ENCODE results near the gene GP1BA.

Gene GP1BA

DNA sequence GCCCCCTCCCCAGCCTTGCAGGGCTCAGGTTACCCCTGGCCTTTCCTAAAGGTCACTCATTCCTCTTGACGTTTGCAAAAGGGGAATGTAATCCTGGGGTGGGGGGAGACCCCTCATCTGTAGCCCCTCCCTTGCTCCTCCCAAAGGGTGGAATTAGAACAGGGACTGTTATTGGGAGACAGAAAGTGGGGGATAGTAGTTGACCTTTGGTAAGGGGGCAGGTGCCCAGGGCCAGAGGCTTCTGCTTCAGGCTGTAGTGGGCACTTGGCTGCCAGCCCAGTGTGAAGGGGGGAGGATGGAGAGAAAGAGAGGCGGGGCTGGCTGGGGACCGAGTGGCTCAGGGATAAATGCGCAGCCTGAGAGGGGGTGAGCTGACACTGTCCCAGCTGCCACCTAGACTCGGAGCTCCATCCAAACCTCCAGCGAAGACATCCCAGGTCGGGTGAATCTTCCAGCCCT is 18.7 kb downstream of the GP1BA start, which contains the start of gene ENO3:
Gene ENO3, plus strand, starts transcription at position 374 of the 459 bp plus-strand sequence. CDS start 711 bp downstream, outside the sequence.
- DNase-seq (ENCODE audit: low read depth), result no peak

GRCh38 chr17:4951486-4951885 is 19.4 kb downstream of the GP1BA start:
- no peak for DNase-seq (ENCODE audit: low read depth)

DNA sequence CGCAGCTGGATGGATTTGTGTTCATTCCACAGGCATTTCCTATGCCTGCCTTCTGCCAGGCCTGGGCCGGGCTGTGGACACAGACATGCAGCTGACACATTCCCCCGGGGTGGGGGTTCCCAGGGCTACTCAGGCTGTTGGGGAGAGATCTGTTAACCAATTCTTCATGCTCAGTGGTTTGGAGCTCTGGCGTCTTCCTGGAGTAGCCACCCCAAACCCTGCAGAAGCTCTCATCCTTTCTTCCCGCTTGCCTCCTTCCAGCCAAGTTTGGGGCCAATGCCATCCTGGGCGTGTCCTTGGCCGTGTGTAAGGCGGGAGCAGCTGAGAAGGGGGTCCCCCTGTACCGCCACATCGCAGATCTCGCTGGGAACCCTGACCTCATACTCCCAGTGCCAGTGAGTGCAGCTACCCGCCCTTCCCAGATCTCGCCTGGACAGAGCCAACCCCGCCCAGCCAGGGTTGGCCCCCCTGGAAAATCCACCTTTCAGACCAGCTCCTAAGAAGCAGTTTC is 21.4 kb downstream of the GP1BA start:
- DNase-seq (ENCODE audit: low read depth), result peak; percentile 60

DNA sequence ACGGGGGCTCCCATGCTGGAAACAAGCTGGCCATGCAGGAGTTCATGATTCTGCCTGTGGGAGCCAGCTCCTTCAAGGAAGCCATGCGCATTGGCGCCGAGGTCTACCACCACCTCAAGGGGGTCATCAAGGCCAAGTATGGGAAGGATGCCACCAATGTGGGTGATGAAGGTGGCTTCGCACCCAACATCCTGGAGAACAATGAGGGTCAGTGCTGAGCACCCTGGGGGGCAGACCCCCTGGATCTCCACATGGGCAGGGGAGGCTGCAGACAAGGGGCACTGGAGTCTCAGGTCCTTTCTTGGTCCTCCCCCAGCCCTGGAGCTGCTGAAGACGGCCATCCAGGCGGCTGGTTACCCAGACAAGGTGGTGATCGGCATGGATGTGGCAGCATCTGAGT is 23.0 kb downstream of the GP1BA start:
- no peak for DNase-seq (ENCODE audit: low read depth)

DNA sequence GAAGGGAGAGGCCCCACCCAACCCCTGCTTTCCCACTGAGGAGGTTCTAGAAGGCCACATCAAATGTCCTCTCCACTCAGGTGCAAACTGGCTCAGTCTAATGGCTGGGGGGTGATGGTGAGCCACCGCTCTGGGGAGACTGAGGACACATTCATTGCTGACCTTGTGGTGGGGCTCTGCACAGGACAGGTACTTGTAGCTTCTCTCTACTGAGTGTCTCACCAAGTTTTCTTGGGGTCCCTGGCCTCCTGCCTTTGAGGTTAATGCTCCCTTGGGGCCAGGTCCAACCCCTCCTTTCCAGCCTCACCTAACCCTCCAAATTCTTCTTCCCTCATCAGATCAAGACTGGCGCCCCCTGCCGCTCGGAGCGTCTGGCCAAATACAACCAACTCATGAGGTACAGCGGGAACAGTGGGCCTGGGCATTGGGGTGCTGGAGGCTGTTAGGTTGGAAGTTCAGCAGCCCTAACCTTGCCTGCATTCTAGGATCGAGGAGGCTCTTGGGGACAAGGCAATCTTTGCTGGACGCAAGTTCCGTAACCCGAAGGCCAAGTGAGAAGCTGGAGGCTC is 24.5 kb downstream of the GP1BA start:
- no peak for DNase-seq (ENCODE audit: low read depth)

DNA sequence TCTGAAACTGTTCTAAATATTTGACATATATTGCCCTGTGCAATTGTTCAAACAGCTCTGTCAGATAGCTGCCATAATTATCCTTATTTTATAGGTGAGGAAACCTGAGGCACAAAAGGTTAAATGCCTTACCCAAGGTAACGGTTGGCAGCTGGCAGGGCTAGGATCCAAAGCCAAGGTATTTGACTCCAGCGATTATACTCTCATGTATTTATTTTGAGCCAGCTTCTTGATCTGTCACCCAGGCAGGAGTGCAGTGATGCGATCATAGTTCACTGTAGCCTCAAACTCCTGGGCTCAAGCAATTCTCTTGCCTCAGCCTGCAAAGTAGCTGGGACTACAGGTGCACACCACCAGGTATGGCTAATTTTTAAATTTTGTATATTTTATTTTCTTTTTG is 26.0 kb downstream of the GP1BA start:
- no peak for DNase-seq (ENCODE audit: low read depth)

- DNase-seq (ENCODE audit: low read depth), result no peak
Measured at GRCh38 chr17:4959261-4959965, 27.3 kb downstream of the GP1BA start.

GRCh38 chr17:4960279-4960922 is 28.3 kb downstream of the GP1BA start:
- DNase-seq (ENCODE audit: low read depth), result no peak

- DNase-seq (ENCODE audit: low read depth), result no peak
Measured at GRCh38 chr17:4965311-4965986, 33.4 kb downstream of the GP1BA start.

DNA sequence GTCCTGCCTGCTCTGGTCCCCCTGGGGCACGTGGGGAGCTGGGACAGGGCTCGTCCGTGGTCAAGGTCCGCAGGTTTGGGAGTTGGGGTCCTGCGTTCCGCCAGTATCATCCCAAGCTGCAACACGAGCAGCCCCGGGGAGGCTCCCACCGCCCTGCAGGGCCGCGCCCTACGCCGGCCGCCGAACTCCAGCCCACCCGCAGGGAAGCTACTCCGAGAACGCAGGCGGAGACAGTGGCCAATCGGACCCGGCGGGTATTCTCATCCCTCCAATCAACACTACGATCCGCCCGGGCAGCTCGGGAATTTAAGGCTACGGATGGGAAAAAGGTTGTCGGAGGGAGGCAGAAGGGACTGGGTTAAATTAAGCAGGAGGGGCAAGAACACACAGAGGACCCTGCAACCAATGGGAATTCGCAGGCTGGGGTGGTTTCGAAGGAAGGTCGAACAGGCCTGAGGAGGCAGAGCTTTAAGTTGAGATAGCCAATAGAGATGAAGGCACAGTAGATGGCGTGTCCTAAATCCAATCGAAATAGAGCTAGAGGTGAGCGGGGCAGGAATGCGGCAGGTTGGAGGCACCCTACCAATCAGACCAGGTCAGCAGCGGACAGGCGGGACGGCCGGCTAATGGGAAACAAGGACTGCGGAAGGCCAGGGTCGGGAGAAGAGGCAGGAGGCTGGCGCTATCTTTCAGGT is 34.9 kb downstream of the GP1BA start:
- DNase-seq (ENCODE audit: low read depth), result peak; percentile 100

DNA sequence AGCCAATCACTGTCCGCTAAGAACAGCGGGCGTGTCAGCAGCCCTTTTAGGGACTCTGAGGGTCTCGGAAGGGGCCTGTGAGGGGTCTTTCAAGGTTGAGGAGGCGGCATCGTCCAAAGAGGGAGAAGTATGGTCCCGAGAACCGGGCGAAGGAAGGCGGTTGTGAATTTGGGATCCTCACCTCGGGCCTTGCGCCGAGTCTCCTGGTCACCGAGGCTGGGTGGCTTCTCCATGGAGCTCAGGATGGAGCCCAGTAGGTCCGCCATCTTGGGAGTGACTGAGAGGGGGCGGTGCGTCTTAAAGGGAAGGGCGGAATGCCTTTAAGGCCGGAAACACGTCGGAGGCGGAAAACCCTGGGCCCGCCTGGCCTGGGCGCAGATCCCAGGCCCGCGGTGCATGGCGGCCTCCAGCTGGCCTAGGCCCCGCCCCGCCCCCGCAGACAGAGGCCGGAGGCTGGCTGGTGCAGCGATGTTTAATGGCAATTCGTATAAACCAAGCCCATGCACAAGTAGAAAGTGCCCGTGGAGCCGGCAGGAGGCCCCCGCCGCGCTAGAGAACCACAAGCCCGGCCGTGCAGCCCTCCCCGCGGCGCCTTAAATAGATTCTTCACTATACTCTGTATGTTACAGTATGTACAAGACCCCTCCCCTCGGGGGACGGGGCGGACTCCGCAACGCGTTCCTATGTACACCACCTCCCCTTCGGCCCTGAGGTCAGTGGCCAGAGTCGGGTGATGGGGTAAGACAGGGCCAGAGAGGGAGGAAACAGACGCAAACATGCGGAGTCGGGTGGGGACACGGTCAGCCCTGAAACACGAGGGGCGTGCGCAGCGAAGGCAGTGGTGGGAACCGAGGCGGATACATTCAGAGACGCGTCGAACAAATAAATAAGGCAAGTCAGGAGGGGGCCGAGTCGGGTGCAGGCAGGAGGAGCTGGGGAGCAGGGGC is 35.7 kb downstream of the GP1BA start, which contains the start of gene SPAG7:
Gene SPAG7, minus strand, starts transcription at position 279 of the 947 bp plus-strand sequence. Its CDS starts 13 bp downstream, at position 266.
- DNase-seq (ENCODE audit: low read depth), result peak; percentile 97

- no peak for DNase-seq (ENCODE audit: low read depth)
Measured at GRCh38 chr17:4968486-4969046, 36.5 kb downstream of the GP1BA start.

DNA sequence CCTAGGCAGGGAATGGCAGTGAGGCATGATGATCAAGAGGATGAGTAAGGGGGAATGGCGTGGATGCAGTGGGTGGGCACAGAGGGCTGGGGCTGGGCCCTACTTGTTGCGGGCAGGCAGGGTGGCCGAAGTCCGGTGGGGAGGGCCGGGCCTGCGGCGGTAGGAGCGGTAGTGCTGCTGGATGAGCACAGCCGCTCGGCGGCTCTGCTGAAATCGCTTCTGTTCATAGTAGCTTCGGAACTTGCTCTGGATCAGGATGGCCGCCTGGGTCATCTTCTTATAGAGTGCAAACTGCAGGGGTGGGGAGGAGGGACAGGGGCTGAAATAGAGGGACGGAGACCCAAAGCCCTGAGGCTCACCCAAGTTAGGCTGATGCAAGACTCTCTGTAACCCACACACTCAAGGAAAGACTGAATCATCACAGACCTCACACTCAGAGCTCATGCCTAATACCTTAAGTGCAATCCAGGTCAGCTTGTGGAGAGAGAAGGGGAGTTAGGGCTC is 37.0 kb downstream of the GP1BA start:
- peak; percentile 95 for DNase-seq (ENCODE audit: low read depth)

- DNase-seq (ENCODE audit: low read depth), result peak; percentile 32
Measured at GRCh38 chr17:4969551-4970173, 37.6 kb downstream of the GP1BA start.

DNA sequence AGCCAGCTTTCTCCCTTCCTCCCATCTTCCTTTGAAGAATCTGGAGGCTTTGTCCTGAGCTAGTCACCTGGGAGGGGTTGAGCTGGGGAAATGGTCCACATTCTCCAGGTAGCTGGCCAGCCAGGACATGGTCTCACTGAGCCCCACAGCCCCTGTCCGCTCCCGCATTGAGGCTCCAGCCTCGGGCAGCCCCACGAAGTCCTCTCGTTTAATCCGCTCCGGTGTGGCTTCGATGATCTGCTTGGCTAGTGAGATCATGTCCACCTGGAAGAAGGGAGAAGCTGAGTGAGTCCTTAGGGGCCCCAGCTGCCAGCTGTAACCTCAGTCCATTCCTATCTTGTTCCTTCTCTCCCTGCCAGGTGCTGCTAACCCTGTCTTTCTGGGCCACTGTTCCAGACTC is 38.2 kb downstream of the GP1BA start:
- no peak for DNase-seq (ENCODE audit: low read depth)

- DNase-seq (ENCODE audit: low read depth), result no peak
Measured at GRCh38 chr17:4971826-4972225, 39.7 kb downstream of the GP1BA start.

DNA sequence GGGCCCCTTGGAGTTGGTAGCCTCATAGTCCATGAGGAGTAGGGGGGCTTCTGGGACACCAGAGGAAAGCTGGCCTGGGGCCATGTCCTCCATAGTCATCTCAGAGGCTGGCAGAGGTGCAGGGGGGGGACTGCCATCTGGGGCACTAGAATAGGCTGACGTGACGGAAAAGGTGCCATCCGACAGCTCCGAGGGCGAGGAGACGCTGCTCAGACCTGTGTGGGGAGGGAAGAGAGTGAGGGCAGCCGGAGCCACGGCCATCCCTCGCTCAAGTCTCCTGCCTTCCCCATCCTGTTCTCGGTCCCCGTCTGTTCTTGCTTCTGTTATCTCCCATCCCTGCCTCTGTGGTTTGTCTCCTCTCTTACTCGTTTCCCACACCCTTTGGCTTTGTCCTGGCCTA is 40.2 kb downstream of the GP1BA start:
- DNase-seq (ENCODE audit: low read depth), result no peak

DNA sequence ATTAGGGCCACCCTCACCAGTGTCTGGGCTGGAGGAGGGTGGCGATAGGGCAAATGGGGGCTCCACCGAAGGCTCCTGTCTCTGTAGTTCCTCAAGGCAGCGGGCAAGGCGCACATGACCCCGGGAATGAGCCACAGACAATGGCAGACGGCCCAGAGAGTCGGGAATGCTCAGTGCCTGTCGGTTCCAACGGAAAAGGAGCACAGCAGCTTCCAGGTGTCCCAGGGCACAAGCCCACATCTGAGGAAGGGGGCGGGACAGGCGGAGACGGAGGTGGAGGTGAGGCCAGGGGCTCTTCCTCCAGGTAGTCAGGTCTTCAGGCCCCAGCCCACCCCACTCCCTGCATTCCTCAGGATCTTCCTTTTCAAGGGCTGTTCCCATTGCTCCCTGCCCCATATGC is 40.7 kb downstream of the GP1BA start:
- no peak for DNase-seq (ENCODE audit: low read depth)

Measured in amniotic epithelial cell (primary cell).